HEK293 (cell line): ENCODE data around the gene MAGI1.

Experiments used
- CTCF ChIA-PET: fragments of 350-600 bp; formaldehyde crosslinking; extraction: SDS; loops from one replicate; lab custom pipeline; 2021; ENCODE audit warnings: antibody characterized with exemption; lab: Yijun Ruan, JAX
- POLR2A ChIA-PET: fragments of 300-600 bp; formaldehyde crosslinking; extraction: SDS; loops from one replicate; lab custom pipeline; 2020; ENCODE audit warnings: antibody characterized with exemption, inconsistent platforms; lab: Yijun Ruan, JAX
- H3K27ac ChIP-seq: fragments of 200-500 bp; sonication (Bioruptor generic); 2 replicates; pipeline ENCODE4 v1.5.1; 2014; ENCODE audit warnings: low read depth, low read length, control low read depth, inconsistent platforms; ENCODE audit errors: extremely low read depth
- H3K36me3 ChIP-seq, 2 experiments: fragments of 200-500 bp in 1 of 2; sonication (Bioruptor generic) in 1 of 2; 1 replicate in 1 of 2; 2 replicates in 1 of 2; pipeline ENCODE4 v1.5.1; 2014 to 2017; ENCODE audit warnings: inconsistent platforms in 2 of 2, low read length in 2 of 2; ENCODE audit not compliant: control insufficient read depth in 2 of 2, insufficient read depth in 1 of 2
- H3K4me1 ChIP-seq: fragments of 200-500 bp; sonication (Bioruptor generic); 2 replicates; pipeline ENCODE4 v1.5.1; 2014; ENCODE audit warnings: mild to moderate bottlenecking, low read length, inconsistent platforms; ENCODE audit not compliant: control insufficient read depth, insufficient read depth
- H3K4me3 ChIP-seq: 2 replicates; pipeline ENCODE4 v1.5.1; 2011; ENCODE audit warnings: low read depth, mild to moderate bottlenecking, control low read depth, low read length, moderate library complexity
- H3K9me3 ChIP-seq: fragments of 200-500 bp; sonication (Bioruptor generic); 2 replicates; pipeline ENCODE4 v1.5.1; 2014; ENCODE audit warnings: low read depth, low read length, inconsistent platforms; ENCODE audit not compliant: control insufficient read depth, insufficient read depth
- GLI2 ChIP-seq: fragments of 450-650 bp; formaldehyde crosslinking; IDR thresholded peaks from 2 replicates; pipeline ENCODE4; 2017; ENCODE audit warnings: missing biosample characterization, missing genetic modification characterization, low read depth, borderline replicate concordance
- MZF1 ChIP-seq: fragments of 450-650 bp; formaldehyde crosslinking; IDR thresholded peaks from 2 replicates; pipeline ENCODE4 v1.5.1; 2017; ENCODE audit warnings: missing biosample characterization, missing genetic modification characterization, borderline replicate concordance
- SP7 ChIP-seq: fragments of 450-650 bp; formaldehyde crosslinking; IDR thresholded peaks from 2 replicates; pipeline ENCODE4 v1.5.1; 2016; ENCODE audit warnings: missing biosample characterization, missing genetic modification characterization
- WT1 ChIP-seq: fragments of 450-650 bp; formaldehyde crosslinking; IDR thresholded peaks from 2 replicates; pipeline ENCODE4 v1.5.1; 2016; ENCODE audit warnings: missing biosample characterization, missing genetic modification characterization
- ZBTB21 ChIP-seq: fragments of 450-650 bp; formaldehyde crosslinking; IDR thresholded peaks from 2 replicates; pipeline ENCODE4 v1.5.1; 2017; ENCODE audit warnings: missing biosample characterization, missing genetic modification characterization
- ZBTB8A ChIP-seq: fragments of 450-650 bp; formaldehyde crosslinking; IDR thresholded peaks from 2 replicates; pipeline ENCODE4 v1.5.1; 2016; ENCODE audit warnings: missing biosample characterization, missing genetic modification characterization
- ZFP37 ChIP-seq: fragments of 450-650 bp; formaldehyde crosslinking; IDR thresholded peaks from 2 replicates; pipeline ENCODE4 v1.5.1; 2016; ENCODE audit warnings: missing biosample characterization, missing genetic modification characterization
- ZNF138 ChIP-seq: fragments of 450-650 bp; formaldehyde crosslinking; IDR thresholded peaks from 2 replicates; pipeline ENCODE4 v1.5.1; 2016; ENCODE audit warnings: missing biosample characterization, missing genetic modification characterization, borderline replicate concordance
- ZNF169 ChIP-seq: fragments of 450-650 bp; formaldehyde crosslinking; IDR thresholded peaks from 2 replicates; pipeline ENCODE4 v1.5.1; 2016; ENCODE audit warnings: missing biosample characterization, missing genetic modification characterization
- ZNF223 ChIP-seq: fragments of 450-650 bp; formaldehyde crosslinking; IDR thresholded peaks from 2 replicates; pipeline ENCODE4 v1.5.1; 2016; ENCODE audit warnings: missing biosample characterization, missing genetic modification characterization
- ZNF341 ChIP-seq: fragments of 450-650 bp; formaldehyde crosslinking; IDR thresholded peaks from 2 replicates; pipeline ENCODE4; 2016; ENCODE audit warnings: low read depth, missing biosample characterization, missing genetic modification characterization
- ZNF433 ChIP-seq: fragments of 450-650 bp; formaldehyde crosslinking; IDR thresholded peaks from 2 replicates; pipeline ENCODE4 v1.5.1; 2016; ENCODE audit warnings: missing biosample characterization, missing genetic modification characterization, low read depth
- ZNF510 ChIP-seq: fragments of 450-650 bp; formaldehyde crosslinking; IDR thresholded peaks from 2 replicates; pipeline ENCODE4 v1.5.1; 2018; ENCODE audit warnings: mild to moderate bottlenecking, missing genetic modification characterization, missing biosample characterization; ENCODE audit not compliant: insufficient replicate concordance
- ZNF518A ChIP-seq: fragments of 450-650 bp; formaldehyde crosslinking; conservative IDR thresholded peaks from 2 replicates; pipeline ENCODE4 v1.5.1; 2016; ENCODE audit warnings: low read depth, missing biosample characterization, missing genetic modification characterization
- ZNF560 ChIP-seq: fragments of 450-650 bp; formaldehyde crosslinking; IDR thresholded peaks from 2 replicates; pipeline ENCODE4 v1.5.1; 2017; ENCODE audit warnings: missing biosample characterization, missing genetic modification characterization, borderline replicate concordance
- ZNF623 ChIP-seq: fragments of 450-650 bp; formaldehyde crosslinking; IDR thresholded peaks from 2 replicates; pipeline ENCODE4 v1.5.1; 2016; ENCODE audit warnings: missing biosample characterization, missing genetic modification characterization
- ZNF629 ChIP-seq: fragments of 450-650 bp; formaldehyde crosslinking; IDR thresholded peaks from 2 replicates; pipeline ENCODE4 v1.5.1; 2017; ENCODE audit warnings: missing biosample characterization, missing genetic modification characterization
- ZNF654 ChIP-seq: fragments of 450-650 bp; formaldehyde crosslinking; IDR thresholded peaks from 2 replicates; pipeline ENCODE4 v1.5.1; 2016; ENCODE audit warnings: low read depth, missing biosample characterization, missing genetic modification characterization
- ZNF658 ChIP-seq: fragments of 450-650 bp; formaldehyde crosslinking; IDR thresholded peaks from 2 replicates; pipeline ENCODE4; 2016; ENCODE audit warnings: missing biosample characterization, missing genetic modification characterization
- ZNF664 ChIP-seq: fragments of 450-650 bp; formaldehyde crosslinking; IDR thresholded peaks from 2 replicates; pipeline ENCODE4 v1.5.1; 2016; ENCODE audit warnings: missing biosample characterization, missing genetic modification characterization
- ZXDB ChIP-seq: fragments of 450-650 bp; formaldehyde crosslinking; IDR thresholded peaks from 2 replicates; pipeline ENCODE4 v1.5.1; 2016; ENCODE audit warnings: missing biosample characterization, missing genetic modification characterization
- TF ChIP-seq, protein P1 (sequence below): fragments of 450-650 bp; formaldehyde crosslinking; IDR thresholded peaks from 2 replicates; pipeline ENCODE4 v1.5.1; 2016; ENCODE audit warnings: missing biosample characterization, missing genetic modification characterization

MAGI1 gene

GRCh38 chr3:66027099-66027498 lies 11.6 kb downstream of the MAGI1 start (continued):
- TF ChIP-seq ZFP37 (tag by site-specific recombination) (peak; percentile 90), ZNF560 (tag by site-specific recombination) (0 out of 2 replicates have a peak, but pooled peaks have one; percentile 34), ZNF510 (tag by site-specific recombination) (peak; percentile 19), ZBTB8A (tag by site-specific recombination) (peak; percentile 66), ZNF654 (tag by site-specific recombination) (peak; percentile 44), ZBTB21 (tag by site-specific recombination) (peak; percentile 44; the same call in 1 of the 2 replicates), ZNF664 (tag by site-specific recombination) (0 out of 2 replicates have a peak, but pooled peaks have one; percentile 31), ZNF629 (tag by site-specific recombination) (0 out of 2 replicates have a peak, but pooled peaks have one; percentile 25), ZNF433 (tag by site-specific recombination) (0 out of 2 replicates have a peak, but pooled peaks have one; percentile 27), ZNF518A (tag by site-specific recombination) (peak; percentile 90), ZNF138 (tag by site-specific recombination) (0 out of 2 replicates have a peak, but pooled peaks have one; percentile 16), ZNF623 (tag by site-specific recombination) (peak; percentile 67), ZNF341 (tag by site-specific recombination) (peak; percentile 24; the same call in 1 of the 2 replicates)
- TF ChIP-seq, protein P1, sequence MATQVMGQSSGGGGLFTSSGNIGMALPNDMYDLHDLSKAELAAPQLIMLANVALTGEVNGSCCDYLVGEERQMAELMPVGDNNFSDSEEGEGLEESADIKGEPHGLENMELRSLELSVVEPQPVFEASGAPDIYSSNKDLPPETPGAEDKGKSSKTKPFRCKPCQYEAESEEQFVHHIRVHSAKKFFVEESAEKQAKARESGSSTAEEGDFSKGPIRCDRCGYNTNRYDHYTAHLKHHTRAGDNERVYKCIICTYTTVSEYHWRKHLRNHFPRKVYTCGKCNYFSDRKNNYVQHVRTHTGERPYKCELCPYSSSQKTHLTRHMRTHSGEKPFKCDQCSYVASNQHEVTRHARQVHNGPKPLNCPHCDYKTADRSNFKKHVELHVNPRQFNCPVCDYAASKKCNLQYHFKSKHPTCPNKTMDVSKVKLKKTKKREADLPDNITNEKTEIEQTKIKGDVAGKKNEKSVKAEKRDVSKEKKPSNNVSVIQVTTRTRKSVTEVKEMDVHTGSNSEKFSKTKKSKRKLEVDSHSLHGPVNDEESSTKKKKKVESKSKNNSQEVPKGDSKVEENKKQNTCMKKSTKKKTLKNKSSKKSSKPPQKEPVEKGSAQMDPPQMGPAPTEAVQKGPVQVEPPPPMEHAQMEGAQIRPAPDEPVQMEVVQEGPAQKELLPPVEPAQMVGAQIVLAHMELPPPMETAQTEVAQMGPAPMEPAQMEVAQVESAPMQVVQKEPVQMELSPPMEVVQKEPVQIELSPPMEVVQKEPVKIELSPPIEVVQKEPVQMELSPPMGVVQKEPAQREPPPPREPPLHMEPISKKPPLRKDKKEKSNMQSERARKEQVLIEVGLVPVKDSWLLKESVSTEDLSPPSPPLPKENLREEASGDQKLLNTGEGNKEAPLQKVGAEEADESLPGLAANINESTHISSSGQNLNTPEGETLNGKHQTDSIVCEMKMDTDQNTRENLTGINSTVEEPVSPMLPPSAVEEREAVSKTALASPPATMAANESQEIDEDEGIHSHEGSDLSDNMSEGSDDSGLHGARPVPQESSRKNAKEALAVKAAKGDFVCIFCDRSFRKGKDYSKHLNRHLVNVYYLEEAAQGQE (tag by site-specific recombination), result peak; percentile 64; the same call in 1 of the 2 replicates
- TF ChIP-seq, all 188 proteins: peak for 22; not testable (repeated sequence) for 166

DNA sequence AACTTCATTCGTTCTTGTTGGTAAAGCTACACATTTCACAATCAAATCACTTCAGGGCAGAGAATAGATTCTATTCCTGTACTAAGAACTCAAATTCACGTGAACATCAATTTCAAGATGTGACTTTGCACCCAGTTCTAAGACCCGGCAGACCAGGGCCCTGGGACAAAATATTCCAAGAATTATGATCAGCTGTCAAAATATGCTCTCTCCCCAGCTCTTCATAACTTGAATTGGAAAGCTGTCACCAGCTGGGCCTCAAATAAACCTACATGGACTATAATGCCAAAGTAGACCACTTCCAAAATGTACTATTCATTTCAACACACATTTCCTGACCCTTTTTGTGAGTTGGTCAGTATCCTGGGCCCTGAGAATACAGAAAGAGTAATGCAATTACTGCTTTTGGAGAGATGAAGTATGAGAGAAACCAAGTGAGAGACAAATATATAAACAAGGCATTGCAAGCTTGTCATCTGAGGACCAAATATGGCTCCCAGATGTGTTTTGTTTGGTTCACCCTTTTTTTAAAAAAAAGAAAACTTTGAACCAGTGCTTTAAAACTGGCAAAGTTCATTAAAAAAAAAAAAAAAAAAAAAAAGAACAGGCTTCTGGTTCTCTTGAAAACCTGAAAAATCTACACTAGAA lies 14.9 kb downstream of the MAGI1 start:
- H3K27ac ChIP-seq, result no peak overlapping the region
- H3K4me3 ChIP-seq, result no peak overlapping the region
- ChIA-PET CTCF (interaction anchor here (0.6 kb wide), 1 partner anchor 229 kb away, joined by 4 read pairs; no protein-coding TSS in a partner anchor), POLR2A (no interaction called here)
- H3K4me1 ChIP-seq, result no peaks in the 10 kb centered on the region
- no peaks in the 10 kb centered on the region for H3K36me3 ChIP-seq
- H3K9me3 ChIP-seq, result no peaks in the 10 kb centered on the region
- no peak for TF ChIP-seq ZNF223
- no peak for TF ChIP-seq ZNF658 (tag by site-specific recombination)
- no peak for TF ChIP-seq ZNF169
- no peak for TF ChIP-seq MZF1
- no peak for TF ChIP-seq GLI2 (tag by site-specific recombination)
- TF ChIP-seq ZNF518A (tag by site-specific recombination), result no peak
- no peak for TF ChIP-seq SP7 (tag by site-specific recombination)
- TF ChIP-seq WT1 (tag by site-specific recombination), result no peak
- no peak for TF ChIP-seq ZXDB (tag by site-specific recombination)
